Thyroid gland (tissue), 4 donors: ENCODE measurements around the gene ARHGAP8.

Experiments used
- CTCF ChIP-seq, 6 experiments: fragments of 200-600 bp in 3 of 6; fragments of 450-650 bp in 3 of 6; sonication (generic) in 3 of 6; IDR thresholded peaks; one replicate each; pipeline ENCODE4 v1.5.1; 2016 to 2019; ENCODE audit warnings: antibody characterized with exemption in 6 of 6, mild to moderate bottlenecking in 2 of 6, inconsistent platforms in 1 of 6, moderate library complexity in 1 of 6
- POLR2A ChIP-seq, 2 donors: fragments of 450-650 bp; IDR thresholded peaks; one replicate each; pipeline ENCODE4 v1.6.1; 2017; ENCODE audit warnings: antibody characterized with exemption in 2 of 2, mild to moderate bottlenecking in 2 of 2, moderate library complexity in 1 of 2

DNA sequence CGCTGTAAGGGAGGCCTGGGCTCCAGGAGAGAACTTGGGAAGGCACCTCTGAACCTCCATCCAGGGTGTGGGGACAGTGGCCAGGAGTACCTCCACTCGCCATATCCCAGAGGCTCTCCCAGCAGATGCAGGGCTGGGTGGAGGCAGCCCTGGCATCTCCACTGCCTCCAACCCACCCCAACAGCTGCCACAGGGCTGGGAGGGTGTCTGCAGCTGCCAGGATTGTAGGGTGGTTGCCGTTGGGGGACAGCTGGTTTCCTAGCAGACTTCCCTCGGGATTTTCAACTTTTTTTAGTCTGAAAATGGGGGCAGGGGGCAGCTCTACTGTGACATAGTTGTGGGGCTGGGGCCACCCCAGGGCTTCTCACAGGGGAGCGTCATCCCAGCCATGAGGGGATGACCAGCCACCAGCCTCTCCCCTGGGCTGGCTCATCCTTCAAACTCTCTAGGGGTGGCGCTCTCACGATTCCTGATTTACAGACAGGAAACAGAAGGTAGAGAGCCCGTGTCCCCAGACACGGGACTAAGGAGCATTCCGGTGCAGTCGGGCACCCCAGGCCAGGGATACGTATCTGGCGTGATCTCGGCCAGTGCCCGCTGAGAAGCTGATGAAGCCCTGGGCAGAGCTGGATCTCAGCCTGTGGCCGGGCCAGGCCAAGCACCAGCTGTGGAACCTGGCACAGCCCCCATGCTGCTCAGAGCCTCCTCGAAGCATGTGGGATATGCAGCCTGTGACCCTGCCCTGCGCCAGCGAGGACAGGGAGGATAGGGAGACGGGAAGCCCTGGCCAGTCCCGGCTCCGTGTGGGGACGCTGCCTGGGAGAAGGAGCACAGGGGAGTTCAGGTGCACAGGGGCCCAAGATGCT lies 40.5 kb upstream of the ARHGAP8 start:
- no peak for TF ChIP-seq CTCF (IDR thresholded peaks at IDR 0.05)
- no peak for TF ChIP-seq POLR2A (IDR thresholded peaks at IDR 0.05)
